PC-3 (cell line): Measurements from ENCODE around the gene AADACL4. TPM values are rescaled to one million over a fixed set of nuclear protein-coding genes. Genes with fewer than 3 reads are reported as not detected.

Experiments
- ATAC-seq: fragments of 200-7000 bp; cut with Tn5 transposase; 2 replicates; pipeline ENCODE4 v1.9.1; 2020; ENCODE audit warnings: mild to moderate bottlenecking, moderate library complexity
- BruUV-seq: library from RNA; stranded (reverse); fragments of 400-500 nt; replicated peaks from 2 replicates; lab custom pipeline; 2021; lab: Mats Ljungman, UMichigan
- CTCF ChIA-PET: fragments of 300-600 bp; sonication (Branson Sonifier 250); formaldehyde crosslinking; loops from one replicate; lab custom pipeline; 2022; ENCODE audit warnings: antibody characterized with exemption; lab: Charles Lee
- POLR2A ChIA-PET: fragments of 300-600 bp; sonication (Branson Sonifier 250); formaldehyde crosslinking; loops from one replicate; lab custom pipeline; 2022; ENCODE audit warnings: antibody characterized with exemption; ENCODE audit not compliant: unreplicated experiment; lab: Charles Lee
- DNase-seq: peaks from one replicate; pipeline ENCODE4 v3.0.0-alpha.2; 2015
- H2AFZ ChIP-seq: fragments of 300-600 bp; sonication (generic); 2 replicates; pipeline ENCODE4 v1.6.0; 2016; ENCODE audit warnings: antibody characterized with exemption, low read length
- H3F3A ChIP-seq: fragments of 300-600 bp; sonication (generic); one replicate; pipeline ENCODE4 v1.6.0; 2017; ENCODE audit warnings: antibody characterized with exemption, low read length, control low read depth, mild to moderate bottlenecking; ENCODE audit not compliant: unreplicated experiment
- H3K27ac ChIP-seq: fragments of 300-600 bp; sonication (generic); 2 replicates; pipeline ENCODE4 v1.5.1; 2016; ENCODE audit warnings: mild to moderate bottlenecking, low read length
- H3K27me3 ChIP-seq: fragments of 300-600 bp; sonication (generic); 2 replicates; pipeline ENCODE4 v1.6.1; 2016; ENCODE audit warnings: low read length, mixed read lengths
- H3K36me3 ChIP-seq: fragments of 300-600 bp; sonication (generic); 2 replicates; pipeline ENCODE4 v1.6.1; 2016; ENCODE audit warnings: low read depth, mixed run types, low read length, mixed read lengths
- H3K4me1 ChIP-seq: fragments of 300-600 bp; sonication (generic); 2 replicates; pipeline ENCODE4 v1.5.1; 2016; ENCODE audit warnings: low read length; ENCODE audit not compliant: insufficient read depth
- H3K4me2 ChIP-seq: fragments of 300-600 bp; sonication (generic); 2 replicates; pipeline ENCODE4 v1.6.0; 2016; ENCODE audit warnings: low read length
- H3K4me3 ChIP-seq: fragments of 300-600 bp; sonication (generic); 2 replicates; pipeline ENCODE4 v1.5.1; 2016; ENCODE audit warnings: mild to moderate bottlenecking, low read length, mixed read lengths
- H3K79me2 ChIP-seq: fragments of 300-600 bp; sonication (generic); 2 replicates; pipeline ENCODE4 v1.6.1; 2017; ENCODE audit warnings: low read length, mixed read lengths
- H3K9ac ChIP-seq: fragments of 300-600 bp; sonication (generic); 2 replicates; pipeline ENCODE4 v1.6.0; 2016; ENCODE audit warnings: mild to moderate bottlenecking, low read length
- H3K9me2 ChIP-seq: fragments of 300-600 bp; sonication (generic); replicated peaks from 2 replicates; pipeline ENCODE4 v1.6.1; 2016; ENCODE audit warnings: mixed run types, low read length, mixed read lengths
- H3K9me3 ChIP-seq: fragments of 300-600 bp; sonication (generic); 2 replicates; pipeline ENCODE4 v1.6.1; 2016; ENCODE audit warnings: low read length, mixed read lengths
- H4K20me1 ChIP-seq: fragments of 300-600 bp; sonication (generic); 2 replicates; pipeline ENCODE4 v1.6.1; 2016; ENCODE audit warnings: low read length, mixed read lengths
- EZH2 ChIP-seq: fragments of 300-600 bp; sonication (generic); IDR thresholded peaks from one replicate; pipeline ENCODE4 v1.6.1; 2017; ENCODE audit warnings: antibody characterized with exemption, mild to moderate bottlenecking, low read length; ENCODE audit not compliant: unreplicated experiment
- EZH2phosphoT487 ChIP-seq: fragments of 300-600 bp; sonication (generic); IDR thresholded peaks from 2 replicates; pipeline ENCODE4 v1.6.1; 2018; ENCODE audit warnings: mild to moderate bottlenecking, antibody characterized with exemption, low read length, borderline replicate concordance
- intact Hi-C: fragments of 100-400 bp; cut with micrococcal nuclease; formaldehyde crosslinking; loops from 2 replicates; pipeline ENCODE4 v1.9.0; 2023
- total RNA-seq: library from RNA; depleted of rRNA; stranded (reverse); fragments of >200 nt; gene quantifications from 2 replicates; pipeline ENCODE4 v1.2.3, GENCODE V29; 2014
- TF ChIP-seq, protein P1 (sequence below): fragments of 300-600 bp; sonication (generic); conservative IDR thresholded peaks from 2 replicates; pipeline ENCODE4 v1.5.1; 2017; ENCODE audit warnings: antibody characterized with exemption, low read depth, mild to moderate bottlenecking, low read length

The AADACL4 gene
- total RNA-seq, 1 experiment from 2014 or later = not detected

DNA sequence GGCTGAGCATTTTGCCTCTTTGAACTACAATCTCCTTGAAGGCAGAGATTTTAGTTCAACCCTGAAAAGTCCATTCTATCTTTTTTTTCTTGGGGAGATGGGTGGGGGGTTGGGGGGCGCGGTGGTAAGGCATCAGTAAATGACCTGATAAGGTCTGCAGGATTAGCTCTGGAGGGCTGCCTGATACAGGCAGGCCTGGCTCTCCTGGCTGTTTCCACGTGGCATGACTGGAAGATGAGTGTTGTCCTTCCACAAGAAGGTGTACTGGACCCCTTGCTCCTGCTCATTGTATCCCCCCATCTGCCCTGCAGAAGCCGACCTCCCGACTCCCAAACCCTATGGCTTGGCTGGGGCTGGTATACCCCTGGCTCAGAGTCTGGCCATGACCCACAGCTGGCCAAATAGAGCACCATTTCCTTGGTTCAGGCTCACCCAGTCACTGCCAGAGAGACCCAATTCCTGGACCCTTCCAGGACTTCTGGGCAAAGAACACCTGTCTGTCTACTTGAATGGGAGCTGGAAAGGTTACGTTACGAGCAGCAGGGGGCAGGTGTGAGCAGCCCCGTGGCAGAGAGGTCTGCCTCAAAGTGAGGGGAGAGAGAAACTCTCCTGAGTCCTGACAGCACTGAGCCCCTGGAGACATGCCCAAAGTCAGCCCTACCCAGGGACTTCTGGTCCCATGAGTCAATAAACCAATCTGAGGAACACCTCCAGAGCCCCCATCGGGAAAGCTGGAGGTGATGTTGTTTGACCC lies 42.8 kb upstream of the AADACL4 start:
- Histone ChIP-seq H3K4me2 (no peak overlapping the region), H3K4me1 (peaks cover 76% of the 10 kb centered on the region), H3K27me3 (no peaks in the 10 kb centered on the region), H3K27ac (peak overlapping the region; percentile 40), H3K79me2 (peaks cover 92% of the 10 kb centered on the region), H4K20me1 (no peaks in the 10 kb centered on the region), H3F3A (peaks cover 5% of the 10 kb centered on the region), H3K9me3 (no peaks in the 10 kb centered on the region), H3K4me3 (no peak overlapping the region), H2AFZ (no peak overlapping the region), H3K9me2 (no peaks in the 10 kb centered on the region), H3K36me3 (peaks cover 5% of the 10 kb centered on the region; the same call in 1 of the 2 replicates), H3K9ac (no peak overlapping the region)
- CTCF ChIA-PET = interaction anchor here (0.9 to 1.2 kb wide), 3 partner anchors 18 to 58 kb away, joined by 3 read pairs; no protein-coding TSS in a partner anchor
- ATAC-seq (no peak), DNase-seq (peak; percentile 51)
- no TSS peak for BruUV-seq
- POLR2A ChIA-PET = interaction anchor here (0.6 kb wide), 1 partner anchor 18 kb away, joined by 3 read pairs; no protein-coding TSS in a partner anchor
- TF ChIP-seq, protein P1, sequence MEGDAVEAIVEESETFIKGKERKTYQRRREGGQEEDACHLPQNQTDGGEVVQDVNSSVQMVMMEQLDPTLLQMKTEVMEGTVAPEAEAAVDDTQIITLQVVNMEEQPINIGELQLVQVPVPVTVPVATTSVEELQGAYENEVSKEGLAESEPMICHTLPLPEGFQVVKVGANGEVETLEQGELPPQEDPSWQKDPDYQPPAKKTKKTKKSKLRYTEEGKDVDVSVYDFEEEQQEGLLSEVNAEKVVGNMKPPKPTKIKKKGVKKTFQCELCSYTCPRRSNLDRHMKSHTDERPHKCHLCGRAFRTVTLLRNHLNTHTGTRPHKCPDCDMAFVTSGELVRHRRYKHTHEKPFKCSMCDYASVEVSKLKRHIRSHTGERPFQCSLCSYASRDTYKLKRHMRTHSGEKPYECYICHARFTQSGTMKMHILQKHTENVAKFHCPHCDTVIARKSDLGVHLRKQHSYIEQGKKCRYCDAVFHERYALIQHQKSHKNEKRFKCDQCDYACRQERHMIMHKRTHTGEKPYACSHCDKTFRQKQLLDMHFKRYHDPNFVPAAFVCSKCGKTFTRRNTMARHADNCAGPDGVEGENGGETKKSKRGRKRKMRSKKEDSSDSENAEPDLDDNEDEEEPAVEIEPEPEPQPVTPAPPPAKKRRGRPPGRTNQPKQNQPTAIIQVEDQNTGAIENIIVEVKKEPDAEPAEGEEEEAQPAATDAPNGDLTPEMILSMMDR = peak; percentile 63
- TF ChIP-seq EZH2phosphoT487 = no peak
- intact Hi-C loops = no loop called here

DNA sequence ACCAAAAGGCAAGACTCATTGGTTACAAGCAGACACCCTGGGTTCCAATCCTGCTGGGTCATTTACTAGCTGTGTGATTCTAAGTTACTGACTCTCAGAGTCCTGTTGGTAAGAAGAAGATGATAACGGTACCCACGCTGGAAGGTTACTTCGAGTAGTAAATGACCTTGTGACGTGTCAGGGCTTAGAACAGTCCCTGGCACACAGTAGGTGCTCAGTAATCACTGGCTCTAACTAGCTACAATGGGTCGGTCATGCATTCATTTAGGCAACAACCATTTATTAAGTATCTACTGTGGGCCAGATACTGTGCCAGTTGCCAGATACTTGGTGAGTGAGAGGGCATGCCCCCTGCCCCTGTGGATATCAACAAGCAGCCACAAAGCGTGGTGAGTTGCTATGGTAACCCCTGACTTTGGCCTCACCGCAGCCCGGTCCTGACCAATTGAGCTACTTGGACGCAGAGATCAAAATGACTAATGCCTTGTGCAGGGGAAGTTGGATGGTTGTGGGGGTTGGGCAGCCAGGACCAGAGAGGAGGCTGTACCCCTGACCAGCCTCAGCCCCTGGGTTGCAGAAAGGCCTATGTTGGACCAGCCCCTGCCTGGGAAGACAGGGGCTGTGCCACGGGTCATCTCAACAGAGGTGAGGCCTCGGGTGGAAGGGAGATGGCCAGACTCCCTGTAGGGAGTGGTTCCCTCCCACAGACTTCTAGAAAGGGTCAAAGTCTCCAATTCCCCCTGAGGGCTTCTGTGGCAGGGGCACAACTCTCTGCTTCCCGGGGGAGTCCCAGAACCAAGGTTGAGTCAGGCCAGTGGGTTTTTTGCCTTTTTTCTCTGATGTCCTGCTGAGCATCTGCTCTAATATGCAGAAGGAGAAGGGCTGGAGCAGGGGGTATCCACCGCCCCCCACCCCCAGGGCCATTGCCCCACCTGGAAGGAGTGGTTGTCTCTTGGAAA lies 41.9 kb upstream of the AADACL4 start:
- Histone ChIP-seq H3K4me3 (no peak overlapping the region), H3F3A (peaks cover 5% of the 10 kb centered on the region), H3K27ac (peak overlapping the region; percentile 44), H3K4me2 (peak overlapping the region; percentile 13; the same call in 1 of the 2 replicates), H3K9ac (no peak overlapping the region), H3K9me3 (no peaks in the 10 kb centered on the region), H3K36me3 (peaks cover 5% of the 10 kb centered on the region; the same call in 1 of the 2 replicates), H2AFZ (no peak overlapping the region), H4K20me1 (no peaks in the 10 kb centered on the region), H3K4me1 (peaks cover 67% of the 10 kb centered on the region), H3K27me3 (no peaks in the 10 kb centered on the region), H3K79me2 (peaks cover 95% of the 10 kb centered on the region), H3K9me2 (no peaks in the 10 kb centered on the region)
- peak; percentile 5 for ATAC-seq
- intact Hi-C loops = no loop called here
- DNase-seq = peak; percentile 66
- BruUV-seq = no TSS peak
- TF ChIP-seq, protein P1 = no peak
- TF ChIP-seq EZH2 (no peak), EZH2phosphoT487 (no peak)
- POLR2A ChIA-PET = interaction anchor here (0.6 kb wide), 1 partner anchor 17 kb away, joined by 3 read pairs; no protein-coding TSS in a partner anchor
- CTCF ChIA-PET = interaction anchor here (0.9 to 1.2 kb wide), 3 partner anchors 17 to 57 kb away, joined by 3 read pairs; no protein-coding TSS in a partner anchor
